Endothelial cell of hepatic sinusoid (primary cell): ENCODE results near the gene CYB5R3.

Experiments used
- in situ Hi-C: cut with HindIII; loops from 2 replicates; pipeline ENCODE4 v1.10.0; 2017; ENCODE audit warnings: low sequenced_read_pairs

Gene CYB5R3

GRCh38 chr22:42649246-42650099, at the start of gene CYB5R3:
CYB5R3 (minus strand) TSS chr22:42649392; CDS start chr22:42649315, 77 bp downstream.
- in situ Hi-C loops, result loop anchor here (25.0 kb wide), 2 partner anchors 163 to 413 kb away; no protein-coding TSS in a partner anchor

GRCh38 chr22:42697542-42698013, 48.4 kb upstream of the CYB5R3 start:
- in situ Hi-C loops, result no loop called here

DNA sequence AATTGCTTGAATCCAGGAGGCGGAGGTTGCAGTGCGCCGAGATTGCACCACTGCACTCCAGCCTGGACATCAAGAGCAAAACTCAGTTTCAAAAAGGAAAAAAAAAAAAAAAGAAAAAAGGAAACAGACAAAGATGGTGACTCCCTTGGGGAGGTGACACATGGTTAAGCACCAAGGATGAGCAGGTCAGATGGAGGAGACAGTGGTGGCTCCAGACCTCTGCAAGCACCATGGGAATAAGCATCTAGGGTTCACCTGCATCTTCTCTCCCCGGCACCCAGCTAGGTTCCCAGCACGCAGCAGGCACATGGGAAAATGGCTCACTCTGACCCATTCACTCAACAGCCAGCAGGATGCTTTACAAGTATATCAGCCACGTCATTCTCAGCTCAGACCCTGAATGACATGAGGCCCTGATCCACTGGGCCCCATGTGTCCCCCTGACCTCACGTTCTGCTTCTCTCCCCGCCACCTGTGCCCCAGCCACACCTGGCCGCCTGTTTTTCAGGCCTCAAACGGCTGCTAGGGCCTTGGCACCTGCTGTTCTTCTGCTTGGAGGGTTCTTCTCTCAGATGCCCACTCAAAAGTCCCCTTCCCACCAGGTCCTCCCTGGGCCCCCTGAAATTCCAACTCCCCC, 47.3 kb upstream of the CYB5R3 start:
- in situ Hi-C loops, result no loop called here

- in situ Hi-C loops, result no loop called here
These were observed 46.1 kb upstream of the CYB5R3 start for GRCh38 chr22:42695294-42695693.

DNA sequence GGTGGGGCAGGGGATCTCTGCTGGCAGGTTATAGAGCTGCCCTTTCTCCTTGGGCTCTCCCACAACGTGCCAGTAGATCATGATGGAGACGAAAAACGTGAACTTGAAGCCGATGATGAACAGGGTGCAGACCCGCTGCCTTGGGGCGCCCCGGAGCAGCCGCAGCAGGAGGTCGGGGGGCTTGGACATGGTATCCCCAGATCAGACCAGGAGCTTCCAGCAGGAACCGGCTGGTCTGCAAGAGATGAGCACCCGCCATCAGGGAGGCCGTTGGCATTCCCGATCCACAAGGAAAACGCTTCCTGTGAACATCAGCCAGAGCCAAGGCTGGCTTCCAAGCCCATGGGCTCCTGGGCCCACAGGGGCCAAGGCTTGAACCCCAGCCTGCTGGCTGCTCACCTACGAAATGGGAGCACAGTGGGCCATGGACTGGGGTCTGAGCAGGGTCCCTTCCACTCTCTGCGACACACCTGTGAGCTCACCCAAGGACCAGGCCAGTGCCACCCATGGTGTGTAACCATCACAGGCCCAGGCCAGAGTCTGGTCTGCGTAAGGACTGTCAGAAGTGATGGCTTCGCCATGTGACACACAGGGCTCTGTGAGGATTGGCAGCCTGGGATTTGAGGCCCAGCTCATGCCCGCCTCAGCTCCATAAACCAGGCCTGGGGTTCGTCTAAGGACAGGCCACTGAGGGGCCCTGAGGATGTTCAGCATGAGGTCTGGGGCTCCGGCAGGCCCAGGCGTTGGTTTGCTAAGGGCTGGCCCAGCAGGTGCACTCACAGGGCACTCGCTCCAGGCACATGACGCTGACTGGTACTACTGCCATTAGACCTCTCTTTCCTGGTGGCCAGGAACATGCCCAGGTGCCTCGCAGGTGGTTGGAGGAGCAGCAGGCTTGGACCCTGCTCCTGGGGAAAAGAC, 44.8 kb upstream of the CYB5R3 start:
- in situ Hi-C loops, result no loop called here

- in situ Hi-C loops, result no loop called here
These were observed 44.0 kb upstream of the CYB5R3 start for GRCh38 chr22:42693055-42693762.

DNA sequence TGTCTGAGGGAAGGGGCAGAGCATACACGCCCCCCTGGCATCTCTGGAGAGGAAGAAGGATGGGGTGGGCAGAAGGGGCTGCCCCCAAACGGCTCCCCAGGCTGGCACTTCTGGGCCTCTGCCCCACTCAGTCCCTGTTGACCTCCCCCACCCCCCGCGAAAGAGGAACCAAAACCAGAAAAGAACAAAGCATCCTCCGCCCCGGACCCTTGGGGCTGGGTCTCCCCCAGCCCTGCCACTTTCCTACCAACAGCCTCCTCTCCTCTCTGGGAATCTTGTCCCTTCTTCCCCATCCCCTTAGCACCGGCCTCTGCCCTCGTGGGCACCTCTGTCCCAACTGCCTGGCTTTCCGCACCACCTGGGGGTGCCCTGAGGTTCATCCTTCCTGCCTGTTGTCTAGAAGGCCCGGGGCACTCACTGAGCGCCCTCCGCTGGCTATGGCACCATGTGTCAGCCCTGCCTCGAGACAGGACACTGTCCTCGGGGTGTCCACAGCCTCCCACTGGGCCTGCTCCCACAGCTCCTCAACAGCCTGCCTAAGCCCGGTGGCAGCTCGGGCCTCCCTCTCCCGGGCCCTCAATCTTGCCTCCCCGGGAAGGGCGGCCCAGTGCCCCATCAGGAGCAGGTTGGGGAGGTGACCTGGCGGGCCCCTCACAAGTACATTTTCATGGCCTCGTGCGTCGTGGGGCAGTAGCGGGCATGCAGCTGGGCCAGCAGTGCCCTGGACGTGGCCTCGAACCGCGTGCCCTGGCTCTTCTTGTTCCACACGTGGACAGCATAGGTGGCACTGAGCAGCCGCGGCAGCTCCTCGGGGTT, 43.3 kb upstream of the CYB5R3 start:
- in situ Hi-C loops, result no loop called here

- in situ Hi-C loops, result no loop called here
These were observed 42.2 kb upstream of the CYB5R3 start for GRCh38 chr22:42691440-42691839.

DNA sequence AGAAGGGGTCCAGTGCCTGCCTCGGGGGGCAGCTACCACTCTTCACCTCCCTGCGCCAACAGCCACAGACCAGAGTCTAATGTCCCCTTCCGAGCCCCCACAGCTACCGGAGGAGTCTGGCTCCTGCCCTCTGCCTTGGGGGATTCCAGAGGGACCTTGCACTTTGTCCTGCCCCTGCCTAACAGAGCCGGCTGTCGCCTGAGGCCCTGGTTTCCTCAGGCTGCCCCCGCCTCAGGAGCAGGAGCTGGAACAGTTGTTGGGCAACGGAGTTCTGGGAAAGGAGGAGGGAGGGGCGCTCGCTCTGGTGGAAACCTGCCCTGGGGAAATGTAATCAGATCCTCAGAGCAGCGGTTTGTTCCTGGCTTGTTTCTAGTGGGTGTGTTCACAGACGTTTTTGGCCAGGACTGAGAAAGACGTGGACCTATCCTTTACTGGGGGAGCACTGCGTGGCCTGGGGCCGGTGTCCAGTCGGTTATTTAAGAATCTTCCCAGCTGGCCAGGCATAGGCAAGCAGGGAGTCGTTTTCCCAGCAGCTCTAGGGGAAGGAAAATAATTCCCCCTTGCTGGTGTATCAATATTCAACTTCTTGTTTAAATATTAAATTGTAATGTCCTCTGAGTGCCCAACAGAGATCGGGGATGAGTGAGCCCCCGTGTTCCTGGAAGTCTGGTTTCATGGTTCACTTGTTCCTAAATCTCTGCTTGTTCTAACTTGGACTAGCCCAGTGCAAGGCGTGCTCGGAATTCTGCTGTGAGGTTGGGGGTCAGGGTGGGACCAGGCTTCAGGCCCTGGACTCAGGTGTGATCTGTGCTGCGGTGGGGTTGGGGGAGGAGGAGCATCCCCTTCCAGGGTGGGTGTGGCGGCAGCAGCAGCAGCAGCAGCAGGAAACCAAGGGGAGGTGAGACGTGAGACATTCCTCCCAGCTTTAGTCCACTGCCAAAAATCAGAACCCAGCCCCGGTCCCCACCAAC, 39.3 kb upstream of the CYB5R3 start:
- in situ Hi-C loops, result no loop called here

DNA sequence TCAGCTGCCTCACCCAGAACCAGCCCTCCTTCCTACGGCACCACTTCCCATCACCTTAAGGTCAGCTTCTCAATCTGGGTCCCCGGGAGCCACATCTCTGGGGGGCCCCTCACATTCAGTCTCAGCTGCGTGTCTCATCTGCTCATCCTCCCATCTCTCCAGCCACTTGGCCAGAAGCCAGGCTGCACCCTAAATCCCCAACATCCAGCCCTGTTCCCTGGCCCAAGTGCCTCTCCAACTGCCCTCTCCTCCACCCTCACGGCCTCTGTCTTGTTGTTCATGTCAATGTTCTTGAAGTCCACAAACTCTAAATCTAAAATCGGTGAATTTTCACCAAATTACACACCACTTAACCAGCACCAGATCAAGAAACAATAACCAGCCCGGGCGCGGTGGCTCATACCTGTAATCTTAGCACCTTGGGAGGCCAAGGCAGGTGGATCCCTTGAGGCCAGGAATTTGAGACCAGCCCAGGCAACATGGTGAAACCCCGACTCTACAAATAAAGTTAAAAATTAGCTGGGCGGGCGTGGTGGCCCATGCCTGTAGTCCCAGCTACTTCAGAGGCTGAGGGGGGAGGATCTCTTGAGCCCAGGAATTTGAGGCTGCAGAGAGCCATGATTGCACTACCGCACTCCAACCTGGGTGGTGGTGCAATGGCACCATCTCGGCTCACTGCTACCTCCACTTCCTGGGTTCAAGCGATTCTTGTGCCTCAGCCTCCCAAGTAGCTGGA, 37.7 kb upstream of the CYB5R3 start:
- in situ Hi-C loops, result no loop called here

- in situ Hi-C loops, result no loop called here
These were observed 36.9 kb upstream of the CYB5R3 start for GRCh38 chr22:42685941-42686653.

- in situ Hi-C loops, result loop anchor here (5.0 kb wide), 1 partner anchor 58 kb away; no protein-coding TSS in a partner anchor
These were observed 35.4 kb upstream of the CYB5R3 start for GRCh38 chr22:42684462-42685195.

- in situ Hi-C loops, result loop anchor here (5.0 kb wide), 1 partner anchor 59 kb away; no protein-coding TSS in a partner anchor
These were observed 34.5 kb upstream of the CYB5R3 start for GRCh38 chr22:42683578-42684283.

GRCh38 chr22:42682113-42682851, 33.1 kb upstream of the CYB5R3 start:
- in situ Hi-C loops, result loop anchor here (5.0 kb wide), 1 partner anchor 60 kb away; no protein-coding TSS in a partner anchor

DNA sequence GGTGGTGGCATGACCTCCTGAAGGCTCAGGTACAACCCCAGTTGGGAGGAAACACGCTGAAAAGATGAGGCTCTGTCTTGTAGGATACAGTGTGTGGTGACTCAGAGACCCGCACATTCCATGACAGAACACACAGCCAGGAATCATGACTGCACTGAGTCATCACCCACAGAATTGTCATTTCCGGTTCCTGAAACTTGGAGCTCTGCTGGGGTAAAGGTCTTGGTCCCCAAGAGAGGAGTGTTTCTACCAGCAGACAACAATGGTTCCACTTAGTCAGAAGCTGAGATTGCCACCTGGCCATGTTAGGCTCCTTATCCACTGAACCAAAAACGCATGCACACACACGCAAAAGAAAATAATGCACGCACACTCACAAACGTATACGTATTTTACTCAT, 31.5 kb upstream of the CYB5R3 start:
- in situ Hi-C loops, result loop anchor here (5.0 kb wide), 1 partner anchor 62 kb away; no protein-coding TSS in a partner anchor
